ENCODE measurements around the gene TRIO. TPM values are rescaled to one million over a fixed set of nuclear protein-coding genes. Genes with fewer than 3 reads are reported as not detected.

Gene TRIO
- total and polyA plus RNA-seq, 11 donors: 35.2 to 99.1 (median 58.4) TPM

GRCh38 chr5:14231156-14231555, 88.0 kb downstream of the TRIO start:
- no peak overlapping the region for H3K4me3 ChIP-seq
- intact Hi-C loops (cut with DNase I): no loop called here
- ATAC-seq (no peak), DNase-seq (no peak)
- H3K27me3 ChIP-seq: no peaks in the 10 kb centered on the region
- WGBS, 4 donors: 83 to 92% (median 89%) methylated on average over 2 of the region's 2 CpGs
- TF ChIP-seq CTCF (IDR thresholded peaks at IDR 0.05): no peak
- no peak for TF ChIP-seq POLR2A (IDR thresholded peaks at IDR 0.05)
- H3K4me1 ChIP-seq: peaks cover 3 to 57% (median 20%) of the 10 kb centered on the region in 12 donors
- no peak overlapping the region for H3K27ac ChIP-seq
- H3K36me3 ChIP-seq: no peaks in the 10 kb centered on the region
- H3K9me3 ChIP-seq: no peaks in the 10 kb centered on the region

GRCh38 chr5:14231890-14232289, 88.7 kb downstream of the TRIO start:
- Histone ChIP-seq H3K4me3 (no peak overlapping the region), H3K9me3 (no peaks in the 10 kb centered on the region), H3K27ac (no peak overlapping the region), H3K4me1 (peaks cover 3 to 51% (median 18%) of the 10 kb centered on the region in 12 donors), H3K27me3 (no peaks in the 10 kb centered on the region), H3K36me3 (no peaks in the 10 kb centered on the region)
- intact Hi-C loops (cut with DNase I): no loop called here
- TF ChIP-seq CTCF (IDR thresholded peaks at IDR 0.05) (no peak), POLR2A (IDR thresholded peaks at IDR 0.05) (no peak)
- ATAC-seq (no peak), DNase-seq (no peak)
- WGBS, 4 donors: 90 to 93% (median 91%) methylated on average over 4 of the region's 4 CpGs

GRCh38 chr5:14234204-14234603, 91.1 kb downstream of the TRIO start:
- TF ChIP-seq CTCF (IDR thresholded peaks at IDR 0.05): no peak
- Histone ChIP-seq H3K4me1 (peaks cover 0 to 46% (median 21%) of the 10 kb centered on the region in 12 donors), H3K9me3 (no peaks in the 10 kb centered on the region), H3K27ac (no peak overlapping the region), H3K36me3 (no peaks in the 10 kb centered on the region), H3K27me3 (no peaks in the 10 kb centered on the region), H3K4me3 (no peak overlapping the region)
- no peak for ATAC-seq
- DNase-seq: no peak
- 77 to 90% (median 86%) methylated on average over 3 of the region's 3 CpGs for WGBS, 4 donors
- intact Hi-C loops (cut with DNase I): no loop called here

- Histone ChIP-seq H3K9me3 (no peaks in the 10 kb centered on the region), H3K4me1 (peaks cover 0 to 41% (median 19%) of the 10 kb centered on the region in 12 donors), H3K4me3 (no peak overlapping the region), H3K27me3 (no peaks in the 10 kb centered on the region), H3K27ac (no peak overlapping the region), H3K36me3 (no peaks in the 10 kb centered on the region)
- 83 to 88% (median 85%) methylated on average over 4 of the region's 4 CpGs for WGBS, 4 donors
- DNase-seq: no peak
- no peak for ATAC-seq
- intact Hi-C loops (cut with DNase I): no loop called here
- no peak for TF ChIP-seq CTCF (IDR thresholded peaks at IDR 0.05)
- no peak for TF ChIP-seq POLR2A (IDR thresholded peaks at IDR 0.05)
Observed at GRCh38 chr5:14235872-14236271, 92.7 kb downstream of the TRIO start.
